ENCODE measurements around the gene UBL3. TPM values are rescaled to one million over a fixed set of nuclear protein-coding genes. Genes with fewer than 3 reads are reported as not detected.

The UBL3 gene
- total and polyA plus RNA-seq, 10 of the 15 experiments (the other 5 are each of a cell fraction or from before 2014, with no cell fraction given), result 5.5 to 13.7 (median 10.6) TPM

DNA sequence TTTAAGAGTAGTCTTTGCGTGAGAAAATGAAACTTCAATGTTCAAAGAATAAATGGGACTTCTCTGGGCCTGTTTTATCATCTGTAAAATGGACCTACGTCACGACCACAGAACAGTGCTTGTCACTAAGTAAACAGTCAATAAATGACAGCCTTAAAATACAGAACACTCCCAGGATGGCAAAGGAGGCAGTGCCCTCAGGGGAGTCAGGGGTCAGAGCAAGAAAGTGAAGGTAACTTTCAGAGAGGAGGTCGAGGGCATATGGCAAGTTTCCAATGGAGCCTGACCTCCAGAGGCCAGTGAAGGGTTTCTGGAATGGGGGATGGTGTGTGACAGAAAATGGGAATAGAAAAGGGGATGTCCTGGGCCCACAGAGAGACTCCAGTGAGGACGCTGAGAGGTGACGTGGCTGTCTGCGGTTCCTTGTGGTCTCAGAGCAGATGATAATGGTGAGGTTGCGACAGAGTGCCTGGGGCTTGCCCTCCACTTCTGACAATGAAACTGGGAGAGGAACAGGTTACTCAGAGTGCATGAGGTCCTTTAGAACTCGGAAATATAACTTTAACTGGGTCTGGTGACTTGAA lies 91.8 kb downstream of the UBL3 start (continued):
- TF ChIP-seq, protein P1, sequence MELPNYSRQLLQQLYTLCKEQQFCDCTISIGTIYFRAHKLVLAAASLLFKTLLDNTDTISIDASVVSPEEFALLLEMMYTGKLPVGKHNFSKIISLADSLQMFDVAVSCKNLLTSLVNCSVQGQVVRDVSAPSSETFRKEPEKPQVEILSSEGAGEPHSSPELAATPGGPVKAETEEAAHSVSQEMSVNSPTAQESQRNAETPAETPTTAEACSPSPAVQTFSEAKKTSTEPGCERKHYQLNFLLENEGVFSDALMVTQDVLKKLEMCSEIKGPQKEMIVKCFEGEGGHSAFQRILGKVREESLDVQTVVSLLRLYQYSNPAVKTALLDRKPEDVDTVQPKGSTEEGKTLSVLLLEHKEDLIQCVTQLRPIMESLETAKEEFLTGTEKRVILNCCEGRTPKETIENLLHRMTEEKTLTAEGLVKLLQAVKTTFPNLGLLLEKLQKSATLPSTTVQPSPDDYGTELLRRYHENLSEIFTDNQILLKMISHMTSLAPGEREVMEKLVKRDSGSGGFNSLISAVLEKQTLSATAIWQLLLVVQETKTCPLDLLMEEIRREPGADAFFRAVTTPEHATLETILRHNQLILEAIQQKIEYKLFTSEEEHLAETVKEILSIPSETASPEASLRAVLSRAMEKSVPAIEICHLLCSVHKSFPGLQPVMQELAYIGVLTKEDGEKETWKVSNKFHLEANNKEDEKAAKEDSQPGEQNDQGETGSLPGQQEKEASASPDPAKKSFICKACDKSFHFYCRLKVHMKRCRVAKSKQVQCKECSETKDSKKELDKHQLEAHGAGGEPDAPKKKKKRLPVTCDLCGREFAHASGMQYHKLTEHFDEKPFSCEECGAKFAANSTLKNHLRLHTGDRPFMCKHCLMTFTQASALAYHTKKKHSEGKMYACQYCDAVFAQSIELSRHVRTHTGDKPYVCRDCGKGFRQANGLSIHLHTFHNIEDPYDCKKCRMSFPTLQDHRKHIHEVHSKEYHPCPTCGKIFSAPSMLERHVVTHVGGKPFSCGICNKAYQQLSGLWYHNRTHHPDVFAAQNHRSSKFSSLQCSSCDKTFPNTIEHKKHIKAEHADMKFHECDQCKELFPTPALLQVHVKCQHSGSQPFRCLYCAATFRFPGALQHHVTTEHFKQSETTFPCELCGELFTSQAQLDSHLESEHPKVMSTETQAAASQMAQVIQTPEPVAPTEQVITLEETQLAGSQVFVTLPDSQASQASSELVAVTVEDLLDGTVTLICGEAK (IDR thresholded peaks at IDR 0.05; ENCODE audit: borderline replicate concordance), result no peak
- TF ChIP-seq EED (IDR thresholded peaks at IDR 0.05; ENCODE audit: low read depth) (peak; percentile 88), IKZF1 (conservative IDR thresholded peaks at IDR 0.05) (peak; percentile 96), SIX5 (IDR thresholded peaks at IDR 0.05; ENCODE audit: low read depth, low read length, severe bottlenecking) (no peak), PAX5 (IDR thresholded peaks at IDR 0.05; ENCODE audit: borderline replicate concordance, low read depth, low read length) (peak; percentile 59; the same call in 1 of the 2 replicates), ESRRA (IDR thresholded peaks at IDR 0.05; ENCODE audit: low read length) (no peak), YBX1 (IDR thresholded peaks at IDR 0.05) (no peak), JUNB (IDR thresholded peaks at IDR 0.05) (peak; percentile 69), IRF4 (IDR thresholded peaks at IDR 0.05; ENCODE audit: low read depth, low read length) (0 out of 2 replicates have a peak, but pooled peaks have one; percentile 51), ETV6 (conservative IDR thresholded peaks at IDR 0.05 in 1 of 2, IDR thresholded peaks at IDR 0.05 in 1 of 2; ENCODE audit: borderline replicate concordance in 1 of 2, low read depth in 1 of 2) (peak in 1 of 2 experiments; percentile 84; a peak in 2 of 4 replicates), SP1 (IDR thresholded peaks at IDR 0.05; ENCODE audit: low read depth, low read length) (peak; percentile 54), WRNIP1 (IDR thresholded peaks at IDR 0.05; ENCODE audit: borderline replicate concordance, low read depth, low read length) (no peak), NR2C1 (IDR thresholded peaks at IDR 0.05) (peak; percentile 47; the same call in 1 of the 2 replicates), DPF2 (IDR thresholded peaks at IDR 0.05) (peak; percentile 93), KDM1A (IDR thresholded peaks at IDR 0.05; ENCODE audit: borderline replicate concordance) (no peak), RBBP5 (conservative IDR thresholded peaks at IDR 0.05) (no peak), HCFC1 (IDR thresholded peaks at IDR 0.05; ENCODE audit: low read length) (no peak)
- TF ChIP-seq, protein P2, sequence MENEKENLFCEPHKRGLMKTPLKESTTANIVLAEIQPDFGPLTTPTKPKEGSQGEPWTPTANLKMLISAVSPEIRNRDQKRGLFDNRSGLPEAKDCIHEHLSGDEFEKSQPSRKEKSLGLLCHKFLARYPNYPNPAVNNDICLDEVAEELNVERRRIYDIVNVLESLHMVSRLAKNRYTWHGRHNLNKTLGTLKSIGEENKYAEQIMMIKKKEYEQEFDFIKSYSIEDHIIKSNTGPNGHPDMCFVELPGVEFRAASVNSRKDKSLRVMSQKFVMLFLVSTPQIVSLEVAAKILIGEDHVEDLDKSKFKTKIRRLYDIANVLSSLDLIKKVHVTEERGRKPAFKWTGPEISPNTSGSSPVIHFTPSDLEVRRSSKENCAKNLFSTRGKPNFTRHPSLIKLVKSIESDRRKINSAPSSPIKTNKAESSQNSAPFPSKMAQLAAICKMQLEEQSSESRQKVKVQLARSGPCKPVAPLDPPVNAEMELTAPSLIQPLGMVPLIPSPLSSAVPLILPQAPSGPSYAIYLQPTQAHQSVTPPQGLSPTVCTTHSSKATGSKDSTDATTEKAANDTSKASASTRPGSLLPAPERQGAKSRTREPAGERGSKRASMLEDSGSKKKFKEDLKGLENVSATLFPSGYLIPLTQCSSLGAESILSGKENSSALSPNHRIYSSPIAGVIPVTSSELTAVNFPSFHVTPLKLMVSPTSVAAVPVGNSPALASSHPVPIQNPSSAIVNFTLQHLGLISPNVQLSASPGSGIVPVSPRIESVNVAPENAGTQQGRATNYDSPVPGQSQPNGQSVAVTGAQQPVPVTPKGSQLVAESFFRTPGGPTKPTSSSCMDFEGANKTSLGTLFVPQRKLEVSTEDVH (IDR thresholded peaks at IDR 0.05; ENCODE audit: low read depth, partially characterized antibody), result peak; percentile 35
- TF ChIP-seq, protein P3, sequence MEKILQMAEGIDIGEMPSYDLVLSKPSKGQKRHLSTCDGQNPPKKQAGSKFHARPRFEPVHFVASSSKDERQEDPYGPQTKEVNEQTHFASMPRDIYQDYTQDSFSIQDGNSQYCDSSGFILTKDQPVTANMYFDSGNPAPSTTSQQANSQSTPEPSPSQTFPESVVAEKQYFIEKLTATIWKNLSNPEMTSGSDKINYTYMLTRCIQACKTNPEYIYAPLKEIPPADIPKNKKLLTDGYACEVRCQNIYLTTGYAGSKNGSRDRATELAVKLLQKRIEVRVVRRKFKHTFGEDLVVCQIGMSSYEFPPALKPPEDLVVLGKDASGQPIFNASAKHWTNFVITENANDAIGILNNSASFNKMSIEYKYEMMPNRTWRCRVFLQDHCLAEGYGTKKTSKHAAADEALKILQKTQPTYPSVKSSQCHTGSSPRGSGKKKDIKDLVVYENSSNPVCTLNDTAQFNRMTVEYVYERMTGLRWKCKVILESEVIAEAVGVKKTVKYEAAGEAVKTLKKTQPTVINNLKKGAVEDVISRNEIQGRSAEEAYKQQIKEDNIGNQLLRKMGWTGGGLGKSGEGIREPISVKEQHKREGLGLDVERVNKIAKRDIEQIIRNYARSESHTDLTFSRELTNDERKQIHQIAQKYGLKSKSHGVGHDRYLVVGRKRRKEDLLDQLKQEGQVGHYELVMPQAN (conservative IDR thresholded peaks at IDR 0.05), result no peak
- TF ChIP-seq, protein P4, sequence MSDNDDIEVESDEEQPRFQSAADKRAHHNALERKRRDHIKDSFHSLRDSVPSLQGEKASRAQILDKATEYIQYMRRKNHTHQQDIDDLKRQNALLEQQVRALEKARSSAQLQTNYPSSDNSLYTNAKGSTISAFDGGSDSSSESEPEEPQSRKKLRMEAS (IDR thresholded peaks at IDR 0.05; ENCODE audit: low read depth, low read length), result no peak
- TF ChIP-seq, protein P5, sequence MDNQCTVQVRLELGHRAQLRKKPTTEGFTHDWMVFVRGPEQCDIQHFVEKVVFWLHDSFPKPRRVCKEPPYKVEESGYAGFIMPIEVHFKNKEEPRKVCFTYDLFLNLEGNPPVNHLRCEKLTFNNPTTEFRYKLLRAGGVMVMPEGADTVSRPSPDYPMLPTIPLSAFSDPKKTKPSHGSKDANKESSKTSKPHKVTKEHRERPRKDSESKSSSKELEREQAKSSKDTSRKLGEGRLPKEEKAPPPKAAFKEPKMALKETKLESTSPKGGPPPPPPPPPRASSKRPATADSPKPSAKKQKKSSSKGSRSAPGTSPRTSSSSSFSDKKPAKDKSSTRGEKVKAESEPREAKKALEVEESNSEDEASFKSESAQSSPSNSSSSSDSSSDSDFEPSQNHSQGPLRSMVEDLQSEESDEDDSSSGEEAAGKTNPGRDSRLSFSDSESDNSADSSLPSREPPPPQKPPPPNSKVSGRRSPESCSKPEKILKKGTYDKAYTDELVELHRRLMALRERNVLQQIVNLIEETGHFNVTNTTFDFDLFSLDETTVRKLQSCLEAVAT (IDR thresholded peaks at IDR 0.05), result peak; percentile 89
